SK-N-MC (cell line): ENCODE results near the gene PSPN.
"Not testable (repeated sequence)": the region's sequence is repeated elsewhere in the genome, so short reads cannot be mapped to it uniquely, and the experiment has no call there.

Source experiments
- DNase-seq: peaks from one replicate; pipeline ENCODE4 v3.0.0-alpha.2; 2011; ENCODE audit warnings: low read depth, low spot score
- H3K27ac ChIP-seq: fragments of 200-600 bp; sonication (generic); 2 replicates; pipeline ENCODE4 v1.5.1; 2016; ENCODE audit warnings: mixed run types
- H3K36me3 ChIP-seq: fragments of 200-600 bp; sonication (generic); 2 replicates; pipeline ENCODE4 v1.6.1; 2017; ENCODE audit warnings: antibody characterized with exemption, low read length, mixed read lengths; ENCODE audit not compliant: insufficient read depth
- H3K4me3 ChIP-seq: fragments of 200-600 bp; sonication (generic); 2 replicates; pipeline ENCODE4 v1.5.1; 2016
- H3K9ac ChIP-seq: fragments of 200-600 bp; sonication (generic); 2 replicates; pipeline ENCODE4 v1.8.0; 2017; ENCODE audit warnings: mixed run types, mixed read lengths; ENCODE audit not compliant: insufficient read length
- H3K9me3 ChIP-seq: fragments of 200-600 bp; sonication (generic); 2 replicates; pipeline ENCODE4 v1.6.1; 2017; ENCODE audit warnings: low read depth, mild to moderate bottlenecking, antibody characterized with exemption, low read length, moderate library complexity, mixed read lengths
- EZH2 ChIP-seq: fragments of 200-600 bp; sonication (generic); IDR thresholded peaks from one replicate; pipeline ENCODE4 v1.6.1; 2017; ENCODE audit warnings: antibody characterized with exemption
- FOXP2 ChIP-seq: optimal IDR thresholded peaks from 2 replicates; pipeline ENCODE3; 2011; ENCODE audit warnings: mild to moderate bottlenecking, moderate library complexity; ENCODE audit not compliant: insufficient read depth; ENCODE audit errors: extremely low read length, control extremely low read depth
- POLR2AphosphoS5 ChIP-seq: IDR thresholded peaks from 2 replicates; pipeline ENCODE4 v1.6.1; 2012; ENCODE audit warnings: mild to moderate bottlenecking, low read depth, low read length, borderline replicate concordance

Gene PSPN

DNA sequence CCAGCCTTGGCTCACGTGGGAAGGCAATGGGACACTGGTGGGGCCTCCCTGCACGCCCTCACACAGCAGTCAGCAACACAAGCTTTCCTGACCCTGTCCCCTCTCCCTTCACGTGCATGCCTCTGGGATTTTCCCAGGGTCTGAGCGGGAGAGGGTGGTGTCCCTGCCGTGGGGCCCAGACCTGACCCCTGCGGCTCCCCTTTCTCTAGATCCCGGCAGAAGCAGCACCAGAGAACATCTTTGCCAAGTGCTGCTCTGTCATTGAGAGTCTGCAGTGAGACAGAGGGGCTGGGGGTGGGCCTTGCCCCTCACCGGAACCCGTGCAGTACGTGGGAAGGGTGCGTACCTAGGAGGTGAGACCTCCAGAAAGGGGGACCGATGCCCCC is 36.3 kb upstream of the PSPN start:
- Histone ChIP-seq H3K36me3 (peaks cover 38% of the 10 kb centered on the region; the same call in 1 of the 2 replicates), H3K4me3 (no peak overlapping the region), H3K9ac (no peak overlapping the region), H3K27ac (no peak overlapping the region), H3K9me3 (no peaks in the 10 kb centered on the region)
- no peak for TF ChIP-seq FOXP2
- TF ChIP-seq EZH2 = no peak
- no peak for TF ChIP-seq POLR2AphosphoS5
- DNase-seq = no peak

DNA sequence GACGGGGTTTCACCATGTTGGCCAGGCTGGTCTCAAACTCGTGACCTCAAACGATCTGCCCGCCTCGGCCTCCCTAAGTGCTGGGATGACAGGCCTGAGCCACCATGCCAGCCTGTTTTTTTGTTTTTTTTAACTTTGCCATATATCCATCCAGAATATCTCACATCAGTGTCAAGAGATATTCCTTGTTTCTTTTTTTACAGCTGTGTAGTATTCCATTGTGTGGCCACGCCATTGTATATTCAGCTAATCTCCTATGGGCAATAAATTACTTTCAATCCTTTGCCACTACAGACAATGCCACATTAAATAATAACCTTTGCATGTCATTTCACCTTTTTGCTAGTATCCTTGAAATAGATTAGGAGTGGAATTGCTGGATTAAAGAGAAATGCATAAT is 33.6 kb upstream of the PSPN start:
- DNase-seq = no peak
- no peak overlapping the region for H3K4me3 ChIP-seq
- no peaks in the 10 kb centered on the region for H3K9me3 ChIP-seq
- H3K36me3 ChIP-seq = peaks cover 11% of the 10 kb centered on the region; the same call in 1 of the 2 replicates
- TF ChIP-seq EZH2 = no peak
- TF ChIP-seq POLR2AphosphoS5 = no peak
- no peak for TF ChIP-seq FOXP2
- H3K27ac ChIP-seq = no peak overlapping the region
- no peak overlapping the region for H3K9ac ChIP-seq

DNA sequence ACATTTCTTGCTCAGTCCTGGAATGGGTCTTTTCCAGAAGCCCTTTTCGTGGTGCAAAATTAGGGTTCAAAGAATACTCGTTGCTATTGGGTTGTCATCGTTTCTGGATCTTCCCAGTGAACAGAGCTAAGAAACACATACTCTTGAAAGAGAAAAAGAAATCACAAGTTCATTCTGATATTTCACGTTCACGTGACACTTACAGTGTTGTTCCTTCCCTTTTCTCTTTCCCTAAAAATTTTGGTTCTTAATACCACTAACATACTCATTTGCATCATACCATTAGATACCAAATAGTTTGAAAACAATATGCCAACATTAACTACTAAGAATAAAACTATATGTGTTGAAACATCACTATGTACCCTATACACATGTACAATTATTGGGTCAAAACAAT is 30.7 kb upstream of the PSPN start:
- Histone ChIP-seq H3K36me3 (no peaks in the 10 kb centered on the region), H3K4me3 (no peak overlapping the region), H3K27ac (no peak overlapping the region), H3K9ac (no peak overlapping the region), H3K9me3 (no peaks in the 10 kb centered on the region)
- no peak for DNase-seq
- no peak for TF ChIP-seq EZH2
- TF ChIP-seq FOXP2 = no peak
- no peak for TF ChIP-seq POLR2AphosphoS5

DNA sequence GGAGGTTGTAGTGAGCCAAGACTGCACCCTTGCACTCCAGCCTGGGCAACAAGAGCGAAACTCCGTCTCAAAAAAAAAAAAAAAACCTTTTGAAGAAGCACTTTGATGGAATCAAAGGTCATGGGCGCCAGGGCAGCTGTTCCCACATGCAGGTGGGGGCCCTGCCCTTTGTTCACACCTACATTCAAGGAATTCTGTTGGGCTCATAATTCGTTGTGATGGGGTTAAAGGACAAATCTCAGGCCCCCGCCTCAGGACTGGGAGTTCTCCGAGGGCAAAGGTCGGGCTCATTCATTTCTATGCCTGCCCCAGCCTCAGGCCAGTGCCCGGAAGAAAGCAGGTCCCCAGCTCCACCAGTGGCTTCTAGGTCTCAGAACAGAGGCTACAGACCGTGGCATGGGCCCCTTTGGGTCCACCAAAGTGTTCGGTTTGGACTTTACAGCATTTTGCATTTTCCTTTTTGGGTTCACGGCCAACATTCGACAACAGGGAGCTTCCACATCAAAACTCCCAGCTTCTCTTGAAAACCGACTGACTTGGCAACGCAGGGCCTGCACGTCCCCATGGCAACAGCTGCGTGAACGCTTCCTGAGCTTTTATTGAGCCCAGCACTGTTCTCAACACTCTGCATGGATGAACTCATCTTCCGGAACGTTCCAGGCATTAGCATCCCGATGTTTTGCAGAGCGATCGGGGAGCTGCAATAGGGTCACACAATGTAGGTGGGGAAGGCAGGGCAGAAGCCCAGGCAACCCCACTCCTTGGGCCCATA is 27.3 kb upstream of the PSPN start:
- no peak for DNase-seq
- TF ChIP-seq POLR2AphosphoS5 (no peak), EZH2 (no peak), FOXP2 (no peak)
- Histone ChIP-seq H3K36me3 (no peaks in the 10 kb centered on the region), H3K4me3 (no peak overlapping the region), H3K27ac (no peak overlapping the region), H3K9me3 (no peaks in the 10 kb centered on the region), H3K9ac (no peak overlapping the region)

DNA sequence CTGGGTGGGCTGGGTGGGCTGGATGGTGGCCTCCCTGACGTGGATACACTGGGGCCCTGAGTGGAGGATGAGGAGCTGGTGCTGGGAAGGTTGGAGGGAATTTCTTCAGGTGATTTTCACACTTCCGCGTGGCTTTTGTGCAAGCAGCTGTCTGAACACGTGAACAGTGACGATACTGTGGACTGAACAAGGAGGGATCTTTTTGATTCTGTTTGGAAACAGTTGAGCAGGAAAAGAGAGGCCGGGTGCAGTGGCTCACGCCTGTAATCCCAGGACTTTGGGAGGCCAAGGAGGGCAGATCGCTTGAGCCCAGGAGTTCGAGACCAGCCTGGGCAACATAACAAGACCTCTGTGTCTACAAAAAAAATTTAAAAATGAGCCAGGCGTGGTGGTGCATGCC is 26.3 kb upstream of the PSPN start:
- H3K9me3 ChIP-seq = no peaks in the 10 kb centered on the region
- H3K9ac ChIP-seq = no peak overlapping the region
- no peak overlapping the region for H3K27ac ChIP-seq
- TF ChIP-seq EZH2 (no peak), POLR2AphosphoS5 (no peak), FOXP2 (no peak)
- no peak overlapping the region for H3K4me3 ChIP-seq
- no peaks in the 10 kb centered on the region for H3K36me3 ChIP-seq
- DNase-seq = no peak

DNA sequence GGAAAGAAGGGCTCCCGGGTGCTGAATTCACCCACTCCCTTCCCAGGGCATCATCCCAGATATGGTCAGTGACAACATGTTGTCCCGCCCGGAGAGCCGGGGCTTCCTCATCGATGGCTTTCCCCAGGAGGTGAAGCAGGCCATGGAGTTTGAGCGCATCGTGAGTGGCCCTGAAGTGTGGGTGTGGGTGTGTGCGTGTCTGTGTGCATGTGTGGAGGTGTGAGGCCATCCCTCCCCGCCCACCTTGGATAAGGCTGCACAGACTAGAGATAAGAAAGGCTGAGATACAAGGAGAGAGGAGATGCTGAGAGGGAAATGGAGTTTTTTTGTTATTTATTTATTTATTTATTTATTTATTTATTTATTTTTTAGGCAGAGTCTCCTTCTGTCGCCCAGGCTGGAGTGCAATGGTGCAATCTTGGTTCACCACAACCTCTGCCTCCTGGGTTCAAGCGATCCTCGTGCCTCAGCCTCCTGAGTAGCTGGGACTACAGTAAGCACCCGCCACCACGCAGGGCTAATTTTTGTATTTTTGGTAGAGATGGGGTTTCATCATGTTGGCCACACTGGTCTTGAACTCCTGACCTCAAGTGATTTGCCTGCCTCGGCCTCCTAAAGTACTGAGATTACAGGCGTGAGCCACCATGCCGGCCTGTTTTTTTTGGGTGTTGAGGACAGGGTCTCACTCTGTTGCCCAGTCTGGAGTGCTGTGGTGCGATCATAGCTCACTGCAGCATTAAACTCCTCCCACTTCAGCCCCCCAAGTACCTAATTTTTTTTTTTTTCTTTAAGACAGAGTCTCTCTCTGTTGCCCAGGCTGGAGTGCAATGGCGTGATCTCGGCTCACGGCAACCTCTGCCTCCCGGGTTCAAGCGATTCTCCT is 24.6 kb upstream of the PSPN start:
- H3K9me3 ChIP-seq, DNase-seq, H3K27ac ChIP-seq, H3K9ac ChIP-seq, H3K4me3 ChIP-seq, H3K36me3 ChIP-seq: not testable (repeated sequence)

DNA sequence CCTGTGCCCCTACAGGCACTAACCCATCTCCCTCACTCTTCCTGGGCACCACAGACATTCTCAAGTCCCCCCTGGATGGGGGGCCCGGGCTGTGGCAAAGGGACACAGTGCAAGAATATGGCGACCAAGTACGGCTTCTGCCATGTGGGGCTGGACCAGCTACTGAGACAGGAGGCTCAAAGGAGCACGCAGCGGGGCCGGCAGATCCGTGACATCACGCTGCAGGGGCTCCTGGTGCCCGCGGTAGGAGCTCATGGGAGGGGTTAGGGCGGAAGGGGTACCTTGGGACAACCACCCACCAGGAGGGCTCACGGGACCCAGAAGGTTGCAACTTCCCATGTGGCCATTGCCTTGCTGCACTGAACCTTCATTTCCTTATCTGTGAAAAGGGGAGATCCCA is 20.6 kb upstream of the PSPN start:
- Histone ChIP-seq H3K9ac (no peak overlapping the region), H3K27ac (no peak overlapping the region), H3K9me3 (no peaks in the 10 kb centered on the region), H3K36me3 (peaks cover 7% of the 10 kb centered on the region), H3K4me3 (no peak overlapping the region)
- TF ChIP-seq FOXP2 (no peak), POLR2AphosphoS5 (no peak), EZH2 (no peak)
- DNase-seq = no peak

- no peak for DNase-seq
- Histone ChIP-seq H3K9me3 (no peaks in the 10 kb centered on the region), H3K36me3 (peaks cover 14% of the 10 kb centered on the region), H3K27ac (no peak overlapping the region), H3K4me3 (no peak overlapping the region), H3K9ac (no peak overlapping the region)
- TF ChIP-seq EZH2 = no peak
- no peak for TF ChIP-seq POLR2AphosphoS5
- no peak for TF ChIP-seq FOXP2
Measured at GRCh38 chr19:6394831-6395230, 19.1 kb upstream of the PSPN start.
